HG03159 (cell line): ENCODE measurements around the gene WDR19.
"Not testable (repeated sequence)": the region's sequence is repeated elsewhere in the genome, so short reads cannot be mapped to it uniquely, and the experiment has no call there.

Source experiments
- ATAC-seq: cut with Tn5 transposase; IDR thresholded peaks from one replicate; pipeline ENCODE4 v1.9.1; 2021; ENCODE audit warnings: mild to moderate bottlenecking, moderate library complexity; ENCODE audit not compliant: unreplicated experiment

WDR19 gene

DNA sequence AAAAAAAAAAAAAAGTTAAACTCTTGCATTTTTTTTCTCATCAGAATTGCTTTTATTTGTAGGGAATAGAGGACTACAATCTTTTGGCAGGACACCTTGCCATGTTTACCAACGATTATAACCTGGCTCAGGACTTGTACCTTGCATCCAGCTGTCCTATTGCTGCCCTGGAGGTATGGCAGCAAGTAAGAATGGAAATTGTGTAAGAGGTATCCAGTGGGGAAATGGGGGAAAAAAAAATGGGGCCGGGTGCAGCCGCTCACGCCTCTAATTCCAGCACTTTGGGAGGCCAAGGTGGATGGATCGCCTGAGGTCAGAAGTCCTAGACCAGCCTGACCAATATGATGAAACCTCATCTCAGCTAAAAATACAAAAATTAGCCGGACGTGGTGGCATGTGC, 49.8 kb downstream of the WDR19 start:
- no peak for ATAC-seq

DNA sequence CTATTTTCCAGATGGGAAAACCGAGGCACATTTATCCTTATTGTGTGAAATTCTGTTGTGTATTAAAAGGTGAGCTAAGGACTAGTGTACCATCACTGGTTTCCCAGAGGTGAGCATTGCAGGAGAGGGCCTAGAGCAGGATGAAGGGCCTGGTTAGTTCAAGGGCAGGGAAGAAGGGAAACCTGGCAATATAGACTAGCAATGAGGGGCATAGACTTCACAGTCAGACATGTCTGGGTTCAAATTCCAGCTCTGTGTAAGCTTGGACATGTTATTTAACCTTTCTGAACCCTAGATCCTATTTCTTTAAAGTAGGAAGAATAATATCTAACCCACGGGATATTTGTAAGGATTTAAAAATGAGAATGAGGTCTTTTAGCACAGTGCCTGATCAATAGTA, 50.8 kb downstream of the WDR19 start:
- no peak for ATAC-seq

- ATAC-seq: no peak
These were observed 51.5 kb downstream of the WDR19 start for GRCh38 chr4:39233783-39234182.

DNA sequence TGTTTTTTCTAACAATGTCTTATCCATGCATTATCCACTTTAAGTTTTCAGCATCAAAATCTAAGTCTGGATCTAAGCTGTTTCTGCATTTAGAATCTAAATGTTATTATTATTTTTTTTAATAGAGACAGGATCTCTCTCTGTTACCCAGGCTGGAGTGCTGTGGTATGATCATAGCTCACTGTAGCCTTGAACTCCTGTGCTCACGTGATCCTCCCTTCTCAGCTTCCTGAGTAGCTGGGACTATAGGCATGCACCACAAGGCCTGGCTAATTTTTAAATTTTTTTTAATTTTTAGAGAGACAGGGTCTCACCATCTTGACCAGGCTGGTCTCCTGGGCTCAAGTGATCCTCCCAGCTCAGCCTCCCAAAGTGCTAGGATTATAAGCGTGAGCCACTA, 52.7 kb downstream of the WDR19 start:
- ATAC-seq: no peak

DNA sequence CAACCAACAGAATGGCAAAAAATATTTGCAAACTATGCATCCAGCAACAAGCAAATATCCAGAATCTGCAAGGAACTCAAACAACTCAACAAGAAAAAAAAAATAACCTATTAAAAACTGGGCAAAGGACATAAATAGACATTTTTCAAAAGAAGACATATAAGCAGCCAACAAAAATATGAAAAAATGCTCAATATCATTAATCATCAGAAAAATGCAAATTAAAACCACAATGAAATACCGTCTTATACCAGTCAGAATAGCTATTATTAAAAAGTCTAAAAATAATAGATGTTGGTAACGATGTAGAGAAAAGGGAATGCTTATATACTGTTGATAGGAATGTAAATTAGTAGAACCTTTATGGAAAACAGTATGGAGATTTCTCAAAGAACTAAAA, 53.4 kb downstream of the WDR19 start:
- ATAC-seq: no peak

DNA sequence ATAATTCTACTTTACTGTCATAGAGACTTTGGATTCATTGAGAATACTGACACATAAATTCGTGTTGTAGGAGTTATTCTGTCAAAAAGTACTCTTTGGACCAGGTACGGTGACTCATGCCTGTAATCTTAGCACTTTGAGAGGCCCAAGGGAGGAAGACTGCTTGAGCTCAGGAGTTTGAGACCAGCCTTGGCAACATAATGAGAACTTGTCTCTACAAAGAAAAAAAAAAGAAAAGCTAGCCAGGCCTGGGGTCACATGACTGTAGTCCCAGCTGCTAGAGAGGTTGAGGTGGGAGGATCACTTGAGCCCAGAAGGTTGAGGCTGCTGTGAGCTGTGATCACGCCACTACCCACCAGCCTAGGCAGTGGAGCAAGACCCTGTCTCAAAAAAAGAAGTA, 54.9 kb downstream of the WDR19 start:
- ATAC-seq: no peak

DNA sequence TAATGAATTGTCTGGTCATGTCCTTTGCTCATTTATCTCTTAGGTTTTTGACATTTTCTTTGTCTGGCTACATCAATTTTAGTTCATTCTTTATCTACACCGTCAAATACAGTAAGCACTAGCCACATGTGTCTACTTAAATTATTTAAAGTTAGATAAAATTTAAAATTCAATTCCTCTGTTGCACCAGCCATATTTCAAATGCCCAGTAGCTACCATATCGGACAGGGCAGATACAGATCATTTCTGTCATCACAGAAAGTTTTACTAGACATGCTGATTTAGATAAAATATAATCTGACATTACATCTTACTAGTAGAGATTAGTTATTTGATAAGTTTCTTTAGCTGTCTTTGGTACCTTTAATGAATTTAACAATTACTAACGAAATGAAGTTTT, 61.1 kb downstream of the WDR19 start:
- ATAC-seq: no peak

GRCh38 chr4:39255266-39255665, 72.9 kb downstream of the WDR19 start:
- ATAC-seq: no peak

GRCh38 chr4:39255871-39256270, 73.5 kb downstream of the WDR19 start:
- ATAC-seq: no peak

- ATAC-seq: no peak
These were observed 74.1 kb downstream of the WDR19 start for GRCh38 chr4:39256436-39256835.

- no peak for ATAC-seq
These were observed 77.4 kb downstream of the WDR19 start for GRCh38 chr4:39259571-39260330.

DNA sequence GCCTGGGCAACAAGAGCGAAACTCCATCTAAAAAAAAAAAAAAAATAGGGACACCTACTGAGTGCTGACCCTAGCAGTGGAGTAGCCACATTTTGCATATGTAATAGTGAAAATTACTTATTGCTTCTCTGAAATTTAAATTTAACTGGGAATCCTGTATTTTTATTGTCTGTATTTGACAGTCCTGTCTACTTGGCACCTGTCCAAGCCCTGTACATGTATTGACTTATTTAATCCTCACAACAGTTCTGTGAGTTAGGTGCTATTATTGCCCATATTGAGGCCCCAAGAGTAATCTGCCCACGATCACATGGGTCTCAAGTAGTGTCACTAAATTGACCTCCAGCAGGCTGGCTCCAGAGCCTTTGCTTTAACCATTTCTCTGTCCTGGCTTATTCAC, 81.6 kb downstream of the WDR19 start:
- ATAC-seq: no peak

DNA sequence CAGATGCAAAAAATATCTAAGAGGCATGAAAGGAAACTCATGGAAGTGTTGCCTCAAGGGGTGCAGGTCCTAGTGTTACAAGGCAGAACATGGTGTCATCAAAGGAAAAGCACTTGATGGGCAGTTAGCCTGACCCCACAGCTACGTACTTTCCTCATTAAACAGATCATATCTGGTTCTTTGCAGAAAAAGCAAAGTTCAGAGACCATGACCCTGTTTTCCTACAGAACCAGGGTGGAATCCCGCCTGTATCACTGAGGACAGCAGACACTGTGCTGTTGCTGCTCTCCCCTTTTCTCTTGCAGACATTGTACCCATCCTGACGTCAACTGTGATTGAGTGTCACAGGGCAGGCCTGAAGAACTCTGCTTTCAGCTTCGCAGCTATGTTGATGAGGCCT, 92.2 kb downstream of the WDR19 start:
- no peak for ATAC-seq

DNA sequence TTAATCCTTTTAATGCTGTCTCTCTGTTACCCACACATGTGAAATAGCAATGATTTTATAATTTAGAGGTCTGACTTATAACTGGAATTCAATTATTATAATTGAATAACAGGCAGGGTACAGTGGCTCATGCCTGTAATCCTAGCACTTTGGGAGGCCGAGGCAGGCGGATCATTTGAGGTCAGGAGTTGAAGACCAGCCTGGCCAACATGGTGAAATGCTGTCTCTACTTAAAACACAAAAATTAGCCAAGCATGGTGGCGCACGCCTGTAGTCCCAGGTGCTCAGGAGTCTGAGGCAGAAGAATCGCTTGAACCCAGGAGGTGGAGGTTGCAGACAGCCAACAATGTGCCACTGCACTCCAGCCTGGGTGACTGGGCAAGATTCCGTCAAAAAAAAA, 95.3 kb downstream of the WDR19 start:
- not testable (repeated sequence) for ATAC-seq

DNA sequence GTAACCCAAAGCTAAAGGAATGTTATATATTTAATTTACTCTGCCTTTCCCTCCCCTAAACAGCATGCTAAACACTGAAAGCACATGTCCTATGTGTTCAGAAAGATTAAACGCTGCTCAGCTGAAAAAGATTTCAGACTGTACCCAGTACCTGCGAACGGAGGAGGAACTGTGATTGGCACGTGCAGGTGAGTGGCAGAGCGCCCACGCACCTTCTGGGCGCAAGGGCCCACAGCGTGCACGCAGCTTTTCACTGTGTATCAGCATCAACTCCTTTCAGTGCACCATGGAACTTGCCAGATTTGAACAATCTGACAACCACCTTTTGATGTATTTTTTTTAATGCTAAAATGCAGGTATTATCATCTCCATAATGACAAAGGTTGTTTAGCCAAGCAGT, 96.1 kb downstream of the WDR19 start:
- no peak for ATAC-seq

GRCh38 chr4:39279416-39279815, 97.1 kb downstream of the WDR19 start:
- ATAC-seq: no peak

DNA sequence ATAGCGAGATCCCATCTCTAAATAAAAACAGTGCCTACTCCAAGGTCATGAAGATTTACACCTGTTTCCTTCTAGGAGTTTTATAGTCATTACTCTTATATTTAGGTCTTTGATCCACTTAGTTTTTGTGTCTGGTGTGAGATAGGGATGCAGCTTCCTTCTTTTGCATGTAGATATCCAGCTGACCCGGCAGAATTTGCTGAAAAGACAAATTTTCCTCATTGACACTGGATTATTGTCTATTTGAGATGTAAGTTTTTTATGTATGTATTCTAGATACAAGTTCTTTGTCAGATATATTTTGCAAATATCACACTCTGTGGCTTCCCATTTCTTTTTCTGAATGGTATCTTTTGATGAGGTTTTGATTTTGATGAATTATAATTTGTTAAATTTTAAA, 98.4 kb downstream of the WDR19 start:
- ATAC-seq: no peak

GRCh38 chr4:39285111-39285795, 102.9 kb downstream of the WDR19 start:
- ATAC-seq: no peak

DNA sequence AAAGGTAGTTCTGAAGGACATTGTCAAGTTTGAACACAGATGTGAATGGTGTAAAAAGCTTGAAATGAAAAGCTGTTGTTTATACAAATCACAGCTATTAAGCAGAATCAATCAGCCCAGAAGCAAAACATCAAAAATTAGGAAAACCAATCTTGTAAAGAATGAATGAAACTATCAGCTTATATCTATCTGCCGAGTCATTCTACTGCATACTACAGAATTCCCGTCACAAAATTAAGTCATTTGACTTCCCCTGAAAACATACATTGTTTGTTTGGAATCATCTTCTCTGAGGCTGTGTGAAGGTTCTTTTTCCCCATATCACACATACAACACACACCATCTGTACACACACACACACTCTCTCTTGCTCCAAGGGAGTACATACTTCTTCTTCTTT, 103.5 kb downstream of the WDR19 start:
- ATAC-seq: no peak

DNA sequence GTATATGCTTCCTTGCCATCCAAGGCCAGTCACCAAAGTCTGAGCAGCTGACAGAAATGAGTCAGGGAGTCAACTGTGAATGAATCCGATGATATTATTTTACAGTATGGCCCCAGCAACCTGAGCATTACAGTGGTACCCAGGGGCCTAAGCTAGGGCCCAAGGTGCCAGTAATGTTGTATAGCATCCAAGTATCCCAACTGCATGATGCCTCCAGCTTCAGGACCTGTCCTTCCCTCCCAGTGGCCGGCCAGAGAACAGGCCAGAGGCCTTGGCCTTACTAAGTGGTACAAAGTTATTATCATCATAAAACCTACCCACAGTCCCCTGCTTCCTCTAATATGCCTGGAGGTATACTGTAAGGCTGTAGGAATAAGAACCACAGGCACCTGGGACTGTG, 103.9 kb downstream of the WDR19 start:
- no peak for ATAC-seq

- no peak for ATAC-seq
These were observed 104.9 kb downstream of the WDR19 start for GRCh38 chr4:39287223-39287622.

DNA sequence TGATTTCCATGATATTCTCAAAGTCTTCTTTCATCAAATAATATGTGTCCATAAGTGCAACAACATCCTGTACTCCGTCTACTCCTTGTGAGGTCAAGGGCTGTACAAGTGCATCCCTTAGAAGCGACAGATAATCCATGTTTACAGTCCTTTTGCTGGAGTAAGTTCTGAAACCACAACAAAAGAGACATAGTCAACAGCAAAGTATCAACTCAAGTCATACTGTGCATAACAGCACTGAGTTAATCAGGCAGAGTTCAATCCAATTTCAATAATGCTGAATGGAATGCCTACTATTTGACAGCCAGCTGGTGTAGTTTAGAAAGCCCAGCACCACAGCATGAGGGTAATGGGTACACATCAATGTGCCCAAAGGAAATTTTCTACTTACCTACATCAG, 109.4 kb downstream of the WDR19 start:
- no peak for ATAC-seq

GRCh38 chr4:39292433-39292832, 110.1 kb downstream of the WDR19 start:
- ATAC-seq: not testable (repeated sequence)
